ENCODE results near the gene TMEM178B.

Gene TMEM178B

GRCh38 chr7:141359740-141360415 lies 286.0 kb downstream of the TMEM178B start:
- Histone ChIP-seq H3K79me2 (ENCODE audit: insufficient read depth, low read depth) (no peaks in the 10 kb centered on the region), H4K20me1 (ENCODE audit: insufficient read depth) (no peaks in the 10 kb centered on the region), H3K27ac (no peak overlapping the region), H3K9ac (no peak overlapping the region), H3K4me2 (no peak overlapping the region), H3K27me3 (ENCODE audit: insufficient read depth, low read depth) (no peaks in the 10 kb centered on the region), H3K4me3 (IDR thresholded peaks at IDR 0.05; ENCODE audit: insufficient read depth, low read depth, low read length) (no peak overlapping the region), H3K4me1 (ENCODE audit: low read depth, poor library complexity, severe bottlenecking) (peaks cover under 1% of the 10 kb centered on the region), H2AFZ (ENCODE audit: low read depth) (no peak overlapping the region), H3K36me3 (ENCODE audit: insufficient read depth) (no peaks in the 10 kb centered on the region)
- TF ChIP-seq, protein P1, sequence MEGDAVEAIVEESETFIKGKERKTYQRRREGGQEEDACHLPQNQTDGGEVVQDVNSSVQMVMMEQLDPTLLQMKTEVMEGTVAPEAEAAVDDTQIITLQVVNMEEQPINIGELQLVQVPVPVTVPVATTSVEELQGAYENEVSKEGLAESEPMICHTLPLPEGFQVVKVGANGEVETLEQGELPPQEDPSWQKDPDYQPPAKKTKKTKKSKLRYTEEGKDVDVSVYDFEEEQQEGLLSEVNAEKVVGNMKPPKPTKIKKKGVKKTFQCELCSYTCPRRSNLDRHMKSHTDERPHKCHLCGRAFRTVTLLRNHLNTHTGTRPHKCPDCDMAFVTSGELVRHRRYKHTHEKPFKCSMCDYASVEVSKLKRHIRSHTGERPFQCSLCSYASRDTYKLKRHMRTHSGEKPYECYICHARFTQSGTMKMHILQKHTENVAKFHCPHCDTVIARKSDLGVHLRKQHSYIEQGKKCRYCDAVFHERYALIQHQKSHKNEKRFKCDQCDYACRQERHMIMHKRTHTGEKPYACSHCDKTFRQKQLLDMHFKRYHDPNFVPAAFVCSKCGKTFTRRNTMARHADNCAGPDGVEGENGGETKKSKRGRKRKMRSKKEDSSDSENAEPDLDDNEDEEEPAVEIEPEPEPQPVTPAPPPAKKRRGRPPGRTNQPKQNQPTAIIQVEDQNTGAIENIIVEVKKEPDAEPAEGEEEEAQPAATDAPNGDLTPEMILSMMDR (conservative IDR thresholded peaks at IDR 0.05; ENCODE audit: low read depth, low read length), result no peak

- TF ChIP-seq, protein P1 (conservative IDR thresholded peaks at IDR 0.05; ENCODE audit: low read depth, low read length), result no peak
- no peak overlapping the region for H3K4me2 ChIP-seq
- H3K4me1 ChIP-seq (ENCODE audit: low read depth, poor library complexity, severe bottlenecking), result no peaks in the 10 kb centered on the region
- H3K27ac ChIP-seq, result no peak overlapping the region
- no peak overlapping the region for H2AFZ ChIP-seq (ENCODE audit: low read depth)
- H3K79me2 ChIP-seq (ENCODE audit: insufficient read depth, low read depth), result no peaks in the 10 kb centered on the region
- no peaks in the 10 kb centered on the region for H4K20me1 ChIP-seq (ENCODE audit: insufficient read depth)
- H3K9ac ChIP-seq, result no peak overlapping the region
- no peaks in the 10 kb centered on the region for H3K36me3 ChIP-seq (ENCODE audit: insufficient read depth)
- no peaks in the 10 kb centered on the region for H3K27me3 ChIP-seq (ENCODE audit: insufficient read depth, low read depth)
- H3K4me3 ChIP-seq (IDR thresholded peaks at IDR 0.05; ENCODE audit: insufficient read depth, low read depth, low read length), result no peak overlapping the region
Observed at GRCh38 chr7:141360416-141360760, 286.5 kb downstream of the TMEM178B start.

DNA sequence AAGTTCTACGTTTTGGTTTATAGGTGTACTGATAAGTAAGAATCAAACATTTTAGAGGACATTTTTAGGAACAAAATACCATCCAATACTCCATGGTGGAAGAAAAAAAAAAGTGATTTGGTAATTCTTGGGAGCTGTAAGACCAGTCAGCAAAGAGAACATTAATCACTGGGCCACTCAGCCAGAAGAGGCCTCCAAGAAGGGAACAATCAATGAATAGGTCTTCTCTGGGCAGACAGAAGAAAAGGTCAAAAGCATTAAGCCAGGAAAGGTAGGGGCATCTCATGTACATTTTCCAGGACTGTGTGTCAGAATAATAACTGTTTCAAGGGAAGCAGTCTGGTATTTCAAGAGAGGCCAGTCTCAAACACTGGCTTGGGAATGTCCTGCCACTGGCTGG lies 286.9 kb downstream of the TMEM178B start:
- Histone ChIP-seq H3K36me3 (ENCODE audit: insufficient read depth) (no peaks in the 10 kb centered on the region), H3K9ac (no peak overlapping the region), H3K4me1 (ENCODE audit: low read depth, poor library complexity, severe bottlenecking) (no peaks in the 10 kb centered on the region), H4K20me1 (ENCODE audit: insufficient read depth) (no peaks in the 10 kb centered on the region), H3K4me2 (no peak overlapping the region), H2AFZ (ENCODE audit: low read depth) (no peak overlapping the region), H3K4me3 (IDR thresholded peaks at IDR 0.05; ENCODE audit: insufficient read depth, low read depth, low read length) (no peak overlapping the region), H3K27ac (no peak overlapping the region), H3K27me3 (ENCODE audit: insufficient read depth, low read depth) (no peaks in the 10 kb centered on the region), H3K79me2 (ENCODE audit: insufficient read depth, low read depth) (no peaks in the 10 kb centered on the region)
- TF ChIP-seq, protein P1 (conservative IDR thresholded peaks at IDR 0.05; ENCODE audit: low read depth, low read length), result no peak

- no peaks in the 10 kb centered on the region for H3K79me2 ChIP-seq (ENCODE audit: insufficient read depth, low read depth)
- H3K36me3 ChIP-seq (ENCODE audit: insufficient read depth), result no peaks in the 10 kb centered on the region
- no peak overlapping the region for H3K9ac ChIP-seq
- TF ChIP-seq, protein P1 (conservative IDR thresholded peaks at IDR 0.05; ENCODE audit: low read depth, low read length), result no peak
- no peak overlapping the region for H2AFZ ChIP-seq (ENCODE audit: low read depth)
- H3K4me2 ChIP-seq, result no peak overlapping the region
- no peaks in the 10 kb centered on the region for H3K4me1 ChIP-seq (ENCODE audit: low read depth, poor library complexity, severe bottlenecking)
- H3K27me3 ChIP-seq (ENCODE audit: insufficient read depth, low read depth), result no peaks in the 10 kb centered on the region
- no peak overlapping the region for H3K4me3 ChIP-seq (IDR thresholded peaks at IDR 0.05; ENCODE audit: insufficient read depth, low read depth, low read length)
- no peaks in the 10 kb centered on the region for H4K20me1 ChIP-seq (ENCODE audit: insufficient read depth)
- no peak overlapping the region for H3K27ac ChIP-seq
Observed at GRCh38 chr7:141361479-141361878, 287.6 kb downstream of the TMEM178B start.
